Peyer's patch (tissue), 4 donors: ENCODE measurements around the gene FNDC4. TPM values are rescaled to one million over a fixed set of nuclear protein-coding genes. Genes with fewer than 3 reads are reported as not detected.

Experiments used
- DNase-seq, 3 donors: peaks; one replicate each; pipeline ENCODE4 v3.0.0-alpha.2; 2017 to 2019
- H3K27ac ChIP-seq, 4 donors: fragments of 200-600 bp; sonication (generic); one replicate each; pipeline ENCODE4 v1.5.1; 2016 to 2019
- H3K27me3 ChIP-seq, 2 donors: fragments of 200-600 bp; sonication (generic); one replicate each; pipeline ENCODE4 v1.5.1; 2019
- H3K36me3 ChIP-seq, 3 donors: fragments of 200-600 bp; sonication (generic); one replicate each; pipeline ENCODE4 v1.5.1; 2016 to 2019
- H3K4me1 ChIP-seq, 4 donors: fragments of 200-600 bp; sonication (generic); one replicate each; pipeline ENCODE4 v1.5.1; 2016 to 2019
- H3K4me3 ChIP-seq, 4 donors: fragments of 200-600 bp; sonication (generic); 1 replicate in 3 of 4; 2 replicates in 1 of 4; pipeline ENCODE4 v1.5.1; 2016 to 2019; ENCODE audit warnings: mild to moderate bottlenecking in 1 of 4
- H3K9me3 ChIP-seq, 4 donors: fragments of 200-600 bp; sonication (generic); one replicate each; pipeline ENCODE4 v1.5.1; 2016 to 2019; ENCODE audit warnings: mild to moderate bottlenecking in 1 of 4
- POLR2A ChIP-seq, 2 donors: fragments of 450-650 bp; IDR thresholded peaks; one replicate each; pipeline ENCODE4 v1.5.1; 2017; ENCODE audit warnings: antibody characterized with exemption in 2 of 2, mild to moderate bottlenecking in 2 of 2, moderate library complexity in 2 of 2
- total RNA-seq, 4 donors: library from RNA; depleted of rRNA; stranded (reverse); fragments of >200 nt; gene quantifications; one replicate each; pipeline ENCODE4 v1.1.0, GENCODE V29; 2016
- TF ChIP-seq, protein P1 (sequence below), 6 experiments: fragments of 450-650 bp in 4 of 6; fragments of 200-600 bp in 2 of 6; sonication (generic) in 1 of 6; IDR thresholded peaks; one replicate each; pipeline ENCODE4 v1.5.1; 2017 to 2019; ENCODE audit warnings: antibody characterized with exemption in 6 of 6, mild to moderate bottlenecking in 3 of 6, moderate library complexity in 1 of 6

The FNDC4 gene
- total RNA-seq, 4 donors from 2014 or later = 2.0 to 3.2 TPM; not detected in 2

DNA sequence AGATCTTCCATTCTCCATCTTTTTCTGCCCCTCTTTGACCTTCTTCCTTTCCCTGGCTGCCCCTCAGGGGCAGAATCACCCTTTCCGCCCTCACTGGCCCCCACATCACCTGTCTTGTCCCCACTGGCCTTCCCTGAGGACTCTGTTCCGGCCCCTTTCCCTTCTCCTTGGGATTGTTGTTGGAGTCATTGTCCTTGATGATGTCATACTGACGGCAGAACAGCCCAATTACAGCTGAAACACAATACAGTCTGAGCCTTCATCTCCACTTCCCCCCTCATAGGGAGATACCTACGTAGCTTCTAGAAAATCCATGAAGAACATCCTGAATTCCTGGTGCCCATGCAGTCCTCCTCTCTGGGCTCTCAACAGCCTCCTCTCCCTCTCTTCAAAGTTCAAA lies 2.4 kb downstream of the FNDC4 start:
- no peak for DNase-seq
- H3K4me3 ChIP-seq = no peak overlapping the region
- peaks cover 0 to 4% of the 10 kb centered on the region in 2 donors for H3K27me3 ChIP-seq
- no peaks in the 10 kb centered on the region for H3K9me3 ChIP-seq
- TF ChIP-seq, protein P1, sequence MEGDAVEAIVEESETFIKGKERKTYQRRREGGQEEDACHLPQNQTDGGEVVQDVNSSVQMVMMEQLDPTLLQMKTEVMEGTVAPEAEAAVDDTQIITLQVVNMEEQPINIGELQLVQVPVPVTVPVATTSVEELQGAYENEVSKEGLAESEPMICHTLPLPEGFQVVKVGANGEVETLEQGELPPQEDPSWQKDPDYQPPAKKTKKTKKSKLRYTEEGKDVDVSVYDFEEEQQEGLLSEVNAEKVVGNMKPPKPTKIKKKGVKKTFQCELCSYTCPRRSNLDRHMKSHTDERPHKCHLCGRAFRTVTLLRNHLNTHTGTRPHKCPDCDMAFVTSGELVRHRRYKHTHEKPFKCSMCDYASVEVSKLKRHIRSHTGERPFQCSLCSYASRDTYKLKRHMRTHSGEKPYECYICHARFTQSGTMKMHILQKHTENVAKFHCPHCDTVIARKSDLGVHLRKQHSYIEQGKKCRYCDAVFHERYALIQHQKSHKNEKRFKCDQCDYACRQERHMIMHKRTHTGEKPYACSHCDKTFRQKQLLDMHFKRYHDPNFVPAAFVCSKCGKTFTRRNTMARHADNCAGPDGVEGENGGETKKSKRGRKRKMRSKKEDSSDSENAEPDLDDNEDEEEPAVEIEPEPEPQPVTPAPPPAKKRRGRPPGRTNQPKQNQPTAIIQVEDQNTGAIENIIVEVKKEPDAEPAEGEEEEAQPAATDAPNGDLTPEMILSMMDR (IDR thresholded peaks at IDR 0.05) = no peak
- TF ChIP-seq POLR2A (IDR thresholded peaks at IDR 0.05) = no peak
- H3K27ac ChIP-seq = no peak overlapping the region
- H3K4me1 ChIP-seq = peaks cover 3 to 20% (median 10%) of the 10 kb centered on the region in 4 donors
- H3K36me3 ChIP-seq = no peaks in the 10 kb centered on the region

DNA sequence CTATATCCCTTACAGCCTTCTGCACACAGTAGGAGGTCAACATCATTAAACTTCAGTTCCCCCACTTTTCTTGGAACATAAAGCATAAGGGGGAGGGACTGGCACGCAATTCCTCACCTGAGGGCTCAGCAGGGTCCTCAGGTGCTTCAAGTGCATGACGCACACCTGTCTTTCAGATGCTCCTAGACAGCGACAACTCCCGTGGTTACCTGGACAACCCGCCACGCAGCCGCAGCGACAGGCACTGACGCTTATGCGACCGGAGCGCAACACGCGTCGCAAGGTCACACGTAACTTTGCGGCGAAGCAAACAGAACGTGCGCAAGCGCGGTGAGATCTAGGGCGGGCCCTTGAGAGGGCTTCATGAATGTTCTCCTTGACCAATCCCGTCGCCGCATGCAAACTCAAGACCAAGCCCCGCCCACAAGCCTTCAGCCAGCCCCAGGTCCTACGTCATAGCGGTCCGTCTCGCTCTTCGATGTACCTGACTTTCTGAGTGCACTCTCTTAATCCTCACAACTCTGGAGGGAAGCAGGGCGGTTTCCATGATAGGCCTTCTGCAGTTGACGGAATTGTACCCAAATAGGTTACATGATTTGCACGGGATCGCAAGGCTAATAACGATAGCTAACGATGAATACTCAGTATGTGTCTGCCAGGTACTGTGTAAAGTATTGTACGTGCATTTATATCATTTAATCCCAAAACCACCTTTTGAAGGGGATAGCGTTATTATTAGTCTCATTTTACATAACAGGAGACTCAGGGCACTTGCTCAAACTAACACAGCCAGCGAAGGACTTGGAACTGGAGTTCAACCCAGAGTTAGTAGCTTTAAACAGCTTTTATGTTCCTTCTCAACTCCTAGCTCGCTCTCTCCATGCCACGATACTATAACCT lies 5.3 kb downstream of the FNDC4 start, which contains the start of gene IFT172:
IFT172 (minus strand) TSS at position 246 of the 900 bp plus-strand sequence; CDS start at position 156, 90 bp downstream.
- no peaks in the 10 kb centered on the region for H3K36me3 ChIP-seq
- no peaks in the 10 kb centered on the region for H3K9me3 ChIP-seq
- peak within 1 kb of the TSS; percentile 64 to 80 (median 66) for H3K27ac ChIP-seq
- peak within 1 kb of the TSS; percentile 42 to 54 (median 52) for H3K4me3 ChIP-seq
- peaks cover 0 to 14% (median 10%) of the 10 kb centered on the region in 4 donors for H3K4me1 ChIP-seq
- H3K27me3 ChIP-seq = no peaks in the 10 kb centered on the region
- peak; percentile 99 to 100 (median 100) for DNase-seq
- TF ChIP-seq, protein P1 (IDR thresholded peaks at IDR 0.05) = no peak
- TF ChIP-seq POLR2A (IDR thresholded peaks at IDR 0.05) = peak in 1 of 2 donors; percentile 71

DNA sequence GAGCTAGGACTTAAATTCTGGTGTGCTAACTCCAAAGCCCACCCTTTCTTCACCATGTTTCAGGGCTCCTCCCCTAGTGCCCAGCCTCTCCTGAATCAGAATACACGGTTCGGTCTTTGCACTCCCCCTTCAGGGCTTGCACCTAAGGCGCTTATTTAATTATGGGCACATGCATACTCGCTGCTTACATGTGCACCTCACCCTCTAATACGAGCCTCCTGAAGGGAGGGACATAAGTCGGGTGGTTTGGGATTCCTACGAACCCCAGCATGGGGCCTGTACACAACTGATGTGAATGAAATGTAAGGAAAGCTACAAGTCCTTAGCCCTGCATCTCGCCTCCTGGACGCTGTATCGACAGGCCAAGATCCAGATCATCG lies 5.9 kb downstream of the FNDC4 start:
- Histone ChIP-seq H3K4me1 (peaks cover 0 to 10% (median 7%) of the 10 kb centered on the region in 4 donors), H3K9me3 (no peaks in the 10 kb centered on the region), H3K27ac (peak overlapping the region; percentile 45 to 80 (median 66)), H3K36me3 (peaks cover 0 to 5% (median 0%) of the 10 kb centered on the region in 3 donors), H3K27me3 (no peaks in the 10 kb centered on the region), H3K4me3 (peak overlapping the region; percentile 42 to 53 (median 50))
- DNase-seq = peak in 1 of 3 donors; percentile 50
- TF ChIP-seq, protein P1 (IDR thresholded peaks at IDR 0.05) = no peak
- no peak for TF ChIP-seq POLR2A (IDR thresholded peaks at IDR 0.05)

DNA sequence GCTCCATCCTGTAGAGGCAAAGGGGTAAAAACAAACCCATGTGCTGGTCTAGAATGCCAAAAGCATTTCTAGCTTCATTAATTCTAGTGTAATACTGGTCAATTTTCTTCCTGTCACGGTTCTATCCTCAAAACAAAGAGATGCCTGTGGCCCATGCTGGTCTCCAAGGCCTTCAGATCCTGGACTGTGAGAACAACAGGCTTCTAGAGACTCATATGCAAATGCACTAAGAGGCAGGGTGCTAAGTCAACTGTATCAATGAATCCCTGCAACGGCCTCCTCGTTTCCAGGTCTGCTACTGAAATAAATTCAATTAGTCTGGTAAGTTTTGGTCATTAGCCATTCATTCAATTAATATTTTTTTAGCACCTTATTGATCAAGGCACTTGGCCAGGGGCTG lies 9.5 kb downstream of the FNDC4 start:
- no peak for DNase-seq
- peaks cover 0 to 10% (median 7%) of the 10 kb centered on the region in 4 donors for H3K4me1 ChIP-seq
- no peaks in the 10 kb centered on the region for H3K9me3 ChIP-seq
- no peak overlapping the region for H3K4me3 ChIP-seq
- TF ChIP-seq, protein P1 (IDR thresholded peaks at IDR 0.05) = no peak
- TF ChIP-seq POLR2A (IDR thresholded peaks at IDR 0.05) = no peak
- no peaks in the 10 kb centered on the region for H3K27me3 ChIP-seq
- no peak overlapping the region for H3K27ac ChIP-seq
- peaks cover 0 to 27% (median 0%) of the 10 kb centered on the region in 3 donors for H3K36me3 ChIP-seq

DNA sequence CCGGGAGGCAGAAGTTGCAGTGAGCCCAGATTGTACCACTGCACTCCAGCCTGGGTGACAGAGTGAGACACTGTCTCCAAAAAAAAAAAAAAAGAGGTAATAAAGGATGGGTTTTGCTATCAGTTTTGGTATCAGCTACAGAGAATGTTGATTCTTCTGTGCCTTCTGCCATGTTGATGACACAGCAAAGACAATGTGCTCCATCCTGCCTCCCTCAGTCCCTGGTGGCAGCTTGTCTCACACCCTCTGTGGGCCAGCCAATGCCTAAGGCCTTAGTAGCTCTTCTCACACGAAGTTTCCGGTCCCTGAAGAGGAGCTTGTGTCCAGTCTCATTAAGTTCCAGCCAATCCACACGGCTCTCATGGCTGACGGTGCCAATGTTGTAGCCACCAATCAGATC lies 23.0 kb downstream of the FNDC4 start:
- Histone ChIP-seq H3K9me3 (no peaks in the 10 kb centered on the region), H3K36me3 (peaks cover 0 to 26% (median 0%) of the 10 kb centered on the region in 3 donors), H3K4me1 (no peaks in the 10 kb centered on the region), H3K4me3 (no peak overlapping the region), H3K27ac (no peak overlapping the region), H3K27me3 (no peaks in the 10 kb centered on the region)
- TF ChIP-seq POLR2A (IDR thresholded peaks at IDR 0.05) = no peak
- TF ChIP-seq, protein P1 (IDR thresholded peaks at IDR 0.05) = no peak
- DNase-seq = no peak
